Astrocyte of the spinal cord (primary cell): ENCODE measurements around the gene HEATR1.

Source experiments
- DNase-seq: peaks from one replicate; pipeline ENCODE4 v3.0.0; 2011; ENCODE audit warnings: low read depth, low spot score
- H3K4me3 ChIP-seq: 2 replicates; pipeline ENCODE4 v1.5.1; 2011; ENCODE audit warnings: low read depth, mild to moderate bottlenecking, low read length, moderate library complexity
- in situ Hi-C: cut with HindIII; loops from 2 replicates; pipeline ENCODE4 v1.10.0; 2017; ENCODE audit warnings: low sequenced_read_pairs
- TF ChIP-seq, protein P1 (sequence below): IDR thresholded peaks from 2 replicates; pipeline ENCODE4 v1.5.1; 2012; ENCODE audit warnings: low read depth, mild to moderate bottlenecking, low read length, inconsistent platforms

Gene HEATR1

DNA sequence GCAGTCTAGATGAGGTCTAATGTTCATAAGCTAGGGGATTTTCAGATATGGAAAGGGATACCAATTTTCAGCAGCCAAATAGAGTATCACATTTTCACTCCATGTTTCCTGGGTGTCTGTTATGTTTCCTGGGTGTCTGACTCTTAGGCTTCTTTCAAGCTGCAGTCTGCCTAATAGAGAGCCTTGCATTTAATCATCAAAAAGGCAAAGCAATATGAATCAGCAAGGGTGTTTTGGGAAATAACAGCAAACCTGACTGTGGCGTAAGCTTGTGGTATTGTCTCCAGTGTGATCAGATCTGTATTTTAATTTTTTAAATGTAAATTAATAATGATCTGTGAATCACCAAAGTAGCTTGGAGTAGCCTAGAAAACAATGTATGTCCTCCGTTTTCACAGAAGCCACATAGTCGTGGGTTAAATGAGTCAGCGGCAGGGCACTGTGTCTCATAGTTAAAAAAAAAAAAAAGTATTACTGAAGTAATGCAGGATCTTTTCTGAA, 70.1 kb downstream of the HEATR1 start:
- TF ChIP-seq, protein P1, sequence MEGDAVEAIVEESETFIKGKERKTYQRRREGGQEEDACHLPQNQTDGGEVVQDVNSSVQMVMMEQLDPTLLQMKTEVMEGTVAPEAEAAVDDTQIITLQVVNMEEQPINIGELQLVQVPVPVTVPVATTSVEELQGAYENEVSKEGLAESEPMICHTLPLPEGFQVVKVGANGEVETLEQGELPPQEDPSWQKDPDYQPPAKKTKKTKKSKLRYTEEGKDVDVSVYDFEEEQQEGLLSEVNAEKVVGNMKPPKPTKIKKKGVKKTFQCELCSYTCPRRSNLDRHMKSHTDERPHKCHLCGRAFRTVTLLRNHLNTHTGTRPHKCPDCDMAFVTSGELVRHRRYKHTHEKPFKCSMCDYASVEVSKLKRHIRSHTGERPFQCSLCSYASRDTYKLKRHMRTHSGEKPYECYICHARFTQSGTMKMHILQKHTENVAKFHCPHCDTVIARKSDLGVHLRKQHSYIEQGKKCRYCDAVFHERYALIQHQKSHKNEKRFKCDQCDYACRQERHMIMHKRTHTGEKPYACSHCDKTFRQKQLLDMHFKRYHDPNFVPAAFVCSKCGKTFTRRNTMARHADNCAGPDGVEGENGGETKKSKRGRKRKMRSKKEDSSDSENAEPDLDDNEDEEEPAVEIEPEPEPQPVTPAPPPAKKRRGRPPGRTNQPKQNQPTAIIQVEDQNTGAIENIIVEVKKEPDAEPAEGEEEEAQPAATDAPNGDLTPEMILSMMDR: no peak
- no peak overlapping the region for H3K4me3 ChIP-seq
- in situ Hi-C loops: no loop called here
- DNase-seq: peak; percentile 80

DNA sequence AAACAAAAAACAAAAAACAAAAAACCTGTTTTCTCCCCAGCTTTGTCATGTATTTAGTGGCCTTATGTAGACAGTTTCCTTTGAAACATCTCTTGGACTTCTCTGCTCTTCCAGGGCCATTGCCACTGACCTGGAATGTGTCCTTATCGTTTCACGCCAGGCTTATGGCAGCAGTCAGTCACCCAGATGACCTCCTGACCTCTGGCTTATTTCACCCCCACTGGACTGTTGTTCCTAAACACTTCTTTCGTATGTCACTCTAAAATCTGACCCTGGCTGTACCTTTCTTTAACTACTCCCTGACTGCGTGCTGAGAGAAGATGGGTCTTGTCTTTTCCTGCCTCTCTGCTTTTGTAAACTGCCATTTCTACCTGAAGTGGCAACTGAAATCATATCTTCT, 71.5 kb downstream of the HEATR1 start:
- DNase-seq: no peak
- in situ Hi-C loops: no loop called here
- TF ChIP-seq, protein P1: no peak
- no peak overlapping the region for H3K4me3 ChIP-seq

DNA sequence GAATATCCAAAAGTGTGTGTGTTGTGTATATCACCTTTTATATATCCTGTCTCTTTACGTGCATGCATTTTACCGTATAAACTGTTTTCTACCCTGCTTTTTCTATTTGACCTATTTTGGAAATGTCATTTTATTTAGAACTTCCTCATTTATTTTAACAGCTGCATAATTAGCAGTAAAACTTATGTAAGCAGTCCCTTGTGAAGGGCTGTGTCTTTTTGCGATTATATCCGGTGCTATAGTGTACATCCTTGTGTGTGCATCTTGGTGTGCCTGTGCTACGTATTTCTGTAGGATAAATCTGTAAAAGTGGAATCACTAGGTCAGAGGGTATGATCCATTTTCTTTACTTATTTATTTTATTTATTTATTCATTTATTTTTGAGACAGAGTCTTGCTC, 73.4 kb downstream of the HEATR1 start:
- TF ChIP-seq, protein P1: no peak
- in situ Hi-C loops: no loop called here

DNA sequence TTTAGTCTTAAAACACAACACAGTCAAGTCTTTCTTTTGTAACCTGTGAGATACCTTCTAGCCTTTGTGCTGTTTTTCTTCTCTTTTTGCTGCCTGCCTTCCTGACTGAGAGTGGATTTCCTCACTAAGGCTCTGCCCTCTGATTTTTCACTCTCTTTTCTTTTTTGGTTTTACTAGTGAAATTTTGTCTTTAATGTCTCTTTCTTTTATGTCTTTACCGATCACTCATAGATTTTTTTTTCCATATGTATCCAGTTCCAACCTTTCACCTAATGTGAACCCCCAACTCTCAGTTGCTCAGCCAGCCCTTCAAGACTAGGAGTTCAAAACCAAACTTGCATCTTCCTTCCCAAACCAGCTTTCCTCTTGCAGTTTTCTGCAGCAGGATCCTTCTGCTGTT, 74.0 kb downstream of the HEATR1 start:
- TF ChIP-seq, protein P1: no peak
- no peak for DNase-seq
- in situ Hi-C loops: no loop called here
- no peak overlapping the region for H3K4me3 ChIP-seq

More for the DNA sequence above, 73.4 kb downstream of the HEATR1 start:
- no peak overlapping the region for H3K4me3 ChIP-seq
- DNase-seq: no peak

DNA sequence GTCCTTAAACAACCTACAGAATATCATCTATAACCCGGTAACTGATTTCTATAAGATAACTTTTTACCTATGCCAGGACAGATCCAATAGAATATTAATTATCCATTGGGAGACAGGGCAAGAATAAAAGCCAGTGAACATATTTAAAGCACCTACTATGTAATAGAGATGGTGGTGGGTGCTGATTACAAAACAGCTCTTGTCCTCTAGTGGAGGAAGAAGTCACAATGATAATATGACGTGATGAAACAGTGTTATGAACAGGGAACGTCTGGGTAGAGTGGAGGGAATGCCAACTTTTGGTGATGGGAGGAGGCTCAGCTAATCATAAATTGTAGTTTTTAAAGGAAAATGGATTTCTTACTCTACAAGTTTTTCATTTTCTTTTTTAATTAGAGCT, 78.2 kb downstream of the HEATR1 start:
- no peak for DNase-seq
- no peak overlapping the region for H3K4me3 ChIP-seq
- TF ChIP-seq, protein P1: no peak
- in situ Hi-C loops: no loop called here

DNA sequence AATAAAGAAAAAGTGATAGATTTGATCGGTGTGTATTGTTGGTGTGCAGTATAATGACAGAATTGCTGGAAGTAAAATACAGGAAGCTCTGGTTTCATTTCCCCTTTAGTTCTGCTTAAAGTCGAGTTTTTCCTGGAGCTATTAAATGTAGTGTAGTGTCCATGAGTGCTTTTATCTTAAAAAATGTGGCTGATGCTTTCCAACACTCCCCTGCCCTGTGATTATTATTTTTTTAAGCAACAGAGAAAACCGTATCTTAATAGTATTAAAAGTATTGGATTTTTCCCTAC, 79.5 kb downstream of the HEATR1 start:
- TF ChIP-seq, protein P1: no peak
- no peak for DNase-seq
- in situ Hi-C loops: no loop called here
- H3K4me3 ChIP-seq: peak overlapping the region; percentile 96
